Upper lobe of left lung (tissue), 4 donors: Measurements from ENCODE around the gene CHRDL2.

Experiments
- POLR2AphosphoS5 ChIP-seq, 2 donors: sonication (generic); formaldehyde crosslinking; IDR thresholded peaks; one replicate each; pipeline ENCODE4 v1.5.1; 2017; ENCODE audit warnings: antibody characterized with exemption in 2 of 2
- TF ChIP-seq, protein P1 (sequence below), 6 experiments: fragments of 450-650 bp in 4 of 6; fragments of 200-600 bp in 2 of 6; sonication (generic) in 2 of 6; IDR thresholded peaks; one replicate each; pipeline ENCODE4 v1.5.1; 2016 to 2019; ENCODE audit warnings: antibody characterized with exemption in 6 of 6

DNA sequence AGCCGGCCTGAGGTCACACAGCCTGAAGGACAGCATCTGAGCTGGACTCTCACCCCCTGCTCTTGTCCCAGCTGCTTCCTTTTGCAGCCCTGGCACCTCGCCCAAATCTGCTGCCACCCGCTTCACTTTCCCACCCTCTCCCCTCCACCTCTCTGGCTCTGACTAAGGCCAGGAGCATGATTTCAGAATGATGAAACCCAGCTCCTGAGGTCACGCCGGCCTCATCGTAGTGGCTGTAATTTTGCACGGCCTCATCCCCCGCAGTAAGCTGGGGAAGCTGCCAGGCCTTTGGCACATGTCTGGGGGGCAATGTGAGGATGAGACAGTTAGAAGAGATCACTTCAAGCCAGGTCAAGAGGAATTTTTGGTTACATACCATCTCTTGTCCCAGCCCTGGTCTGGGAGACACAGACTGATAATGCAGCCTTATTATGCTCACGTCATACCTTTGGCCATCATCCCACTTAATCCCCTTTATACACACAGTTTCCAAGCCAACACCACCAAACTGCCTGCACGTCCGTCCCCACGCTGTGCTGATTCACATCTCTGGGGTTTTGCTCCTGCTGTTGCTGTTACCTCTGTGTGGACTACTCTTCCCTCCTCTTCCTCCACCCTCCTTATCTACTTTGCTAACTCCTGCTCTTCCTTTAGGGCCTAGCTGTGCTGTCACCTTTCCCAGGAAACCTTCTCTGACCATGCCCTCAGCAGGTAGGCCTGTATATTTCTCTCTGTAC is 58.1 kb downstream of the CHRDL2 start:
- TF ChIP-seq POLR2AphosphoS5 (IDR thresholded peaks at IDR 0.05): peak in 1 of 2 donors; percentile 51
- TF ChIP-seq, protein P1, sequence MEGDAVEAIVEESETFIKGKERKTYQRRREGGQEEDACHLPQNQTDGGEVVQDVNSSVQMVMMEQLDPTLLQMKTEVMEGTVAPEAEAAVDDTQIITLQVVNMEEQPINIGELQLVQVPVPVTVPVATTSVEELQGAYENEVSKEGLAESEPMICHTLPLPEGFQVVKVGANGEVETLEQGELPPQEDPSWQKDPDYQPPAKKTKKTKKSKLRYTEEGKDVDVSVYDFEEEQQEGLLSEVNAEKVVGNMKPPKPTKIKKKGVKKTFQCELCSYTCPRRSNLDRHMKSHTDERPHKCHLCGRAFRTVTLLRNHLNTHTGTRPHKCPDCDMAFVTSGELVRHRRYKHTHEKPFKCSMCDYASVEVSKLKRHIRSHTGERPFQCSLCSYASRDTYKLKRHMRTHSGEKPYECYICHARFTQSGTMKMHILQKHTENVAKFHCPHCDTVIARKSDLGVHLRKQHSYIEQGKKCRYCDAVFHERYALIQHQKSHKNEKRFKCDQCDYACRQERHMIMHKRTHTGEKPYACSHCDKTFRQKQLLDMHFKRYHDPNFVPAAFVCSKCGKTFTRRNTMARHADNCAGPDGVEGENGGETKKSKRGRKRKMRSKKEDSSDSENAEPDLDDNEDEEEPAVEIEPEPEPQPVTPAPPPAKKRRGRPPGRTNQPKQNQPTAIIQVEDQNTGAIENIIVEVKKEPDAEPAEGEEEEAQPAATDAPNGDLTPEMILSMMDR (IDR thresholded peaks at IDR 0.05): no peak
